Left lung (tissue), 10 donors: ENCODE results near the gene DTNBP1. TPM values are rescaled to one million over a fixed set of nuclear protein-coding genes. Genes with fewer than 3 reads are reported as not detected.

ENCODE experiments used
- ATAC-seq: fragments of 200-7000 bp; cut with Tn5 transposase; one replicate; pipeline ENCODE4 v1.9.1; 2020; ENCODE audit warnings: moderate library complexity
- DNase-seq, 4 donors: peaks; one replicate each; pipeline ENCODE4 v3.0.0-alpha.2; 2013 to 2020
- H3K27ac ChIP-seq, 2 donors: fragments of 200-600 bp; sonication (generic) in 1 of 2; one replicate each; pipeline versions ENCODE4 v1.5.0 to v1.8.0; 2020 to 2021
- H3K27me3 ChIP-seq, 2 donors: fragments of 200-600 bp; sonication (generic) in 1 of 2; one replicate each; pipeline versions ENCODE4 v1.5.0 to v1.8.0; 2020 to 2021
- H3K36me3 ChIP-seq, 2 donors: fragments of 200-600 bp; sonication (generic) in 1 of 2; one replicate each; pipeline versions ENCODE4 v1.5.0 to v1.8.0; 2020 to 2021
- H3K4me1 ChIP-seq, 2 donors: fragments of 200-600 bp; one replicate each; pipeline ENCODE4 v1.8.0; 2021
- H3K4me3 ChIP-seq, 2 donors: fragments of 200-600 bp; sonication (generic) in 1 of 2; one replicate each; pipeline versions ENCODE4 v1.5.0 to v1.8.0; 2020 to 2021; ENCODE audit warnings: mild to moderate bottlenecking in 1 of 2
- H3K9me3 ChIP-seq, 2 donors: fragments of 200-600 bp; sonication (generic) in 1 of 2; one replicate each; pipeline versions ENCODE4 v1.5.0 to v1.8.0; 2020 to 2021
- intact Hi-C, 2 donors: fragments of 100-400 bp; cut with DNase I; formaldehyde crosslinking; loops; one replicate each; pipeline versions ENCODE4 v1.11.2 to v1.14.2; 2022
- polyA plus RNA-seq, 6 donors: library from polyadenylated mRNA; unstranded; fragments of 120-200 nt; gene quantifications; one replicate each; pipeline ENCODE4 v1.2.1, GENCODE V29; 2013; ENCODE audit not compliant: insufficient read length in 6 of 6
- total RNA-seq, 2 donors: library from RNA; stranded (reverse); fragmentation: NEBNext Ultra II Directional; extraction: Animal tissue kit (Norgen Biotek cat#: 25700); gene quantifications; one replicate each; pipeline ENCODE4 v1.2.1, GENCODE V29; 2021
- TF ChIP-seq, protein P1 (sequence below), 2 donors: fragments of 200-600 bp; sonication (generic) in 1 of 2; IDR thresholded peaks; one replicate each; pipeline versions ENCODE4 v1.5.0 to v1.8.0; 2021; ENCODE audit warnings: antibody characterized with exemption in 2 of 2
- donor health status: DM: no; HTN: yes; CAD: no.
- donor health status: DM: no; HTN: no; CAD: no.

The DTNBP1 gene
- total and polyA plus RNA-seq, 8 donors, result 15.3 to 18.5 (median 16.2) TPM

GRCh38 chr6:15476631-15477380 lies 186.0 kb downstream of the DTNBP1 start:
- H3K27ac ChIP-seq, result peak overlapping the region in 1 of 2 donors; percentile 33
- H3K36me3 ChIP-seq, result peaks cover 0 to 5% of the 10 kb centered on the region in 2 donors
- TF ChIP-seq, protein P1, sequence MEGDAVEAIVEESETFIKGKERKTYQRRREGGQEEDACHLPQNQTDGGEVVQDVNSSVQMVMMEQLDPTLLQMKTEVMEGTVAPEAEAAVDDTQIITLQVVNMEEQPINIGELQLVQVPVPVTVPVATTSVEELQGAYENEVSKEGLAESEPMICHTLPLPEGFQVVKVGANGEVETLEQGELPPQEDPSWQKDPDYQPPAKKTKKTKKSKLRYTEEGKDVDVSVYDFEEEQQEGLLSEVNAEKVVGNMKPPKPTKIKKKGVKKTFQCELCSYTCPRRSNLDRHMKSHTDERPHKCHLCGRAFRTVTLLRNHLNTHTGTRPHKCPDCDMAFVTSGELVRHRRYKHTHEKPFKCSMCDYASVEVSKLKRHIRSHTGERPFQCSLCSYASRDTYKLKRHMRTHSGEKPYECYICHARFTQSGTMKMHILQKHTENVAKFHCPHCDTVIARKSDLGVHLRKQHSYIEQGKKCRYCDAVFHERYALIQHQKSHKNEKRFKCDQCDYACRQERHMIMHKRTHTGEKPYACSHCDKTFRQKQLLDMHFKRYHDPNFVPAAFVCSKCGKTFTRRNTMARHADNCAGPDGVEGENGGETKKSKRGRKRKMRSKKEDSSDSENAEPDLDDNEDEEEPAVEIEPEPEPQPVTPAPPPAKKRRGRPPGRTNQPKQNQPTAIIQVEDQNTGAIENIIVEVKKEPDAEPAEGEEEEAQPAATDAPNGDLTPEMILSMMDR (IDR thresholded peaks at IDR 0.05), result no peak
- intact Hi-C loops, result no loop called here
- peaks cover 5 to 69% of the 10 kb centered on the region in 2 donors for H3K4me1 ChIP-seq
- peak; percentile 17 for ATAC-seq
- DNase-seq, result no peak
- H3K4me3 ChIP-seq, result no peak overlapping the region
- H3K9me3 ChIP-seq, result no peaks in the 10 kb centered on the region
- H3K27me3 ChIP-seq, result no peaks in the 10 kb centered on the region

- no peak overlapping the region for H3K4me3 ChIP-seq
Measured at GRCh38 chr6:15475872-15476271, 187.0 kb downstream of the DTNBP1 start.

DNA sequence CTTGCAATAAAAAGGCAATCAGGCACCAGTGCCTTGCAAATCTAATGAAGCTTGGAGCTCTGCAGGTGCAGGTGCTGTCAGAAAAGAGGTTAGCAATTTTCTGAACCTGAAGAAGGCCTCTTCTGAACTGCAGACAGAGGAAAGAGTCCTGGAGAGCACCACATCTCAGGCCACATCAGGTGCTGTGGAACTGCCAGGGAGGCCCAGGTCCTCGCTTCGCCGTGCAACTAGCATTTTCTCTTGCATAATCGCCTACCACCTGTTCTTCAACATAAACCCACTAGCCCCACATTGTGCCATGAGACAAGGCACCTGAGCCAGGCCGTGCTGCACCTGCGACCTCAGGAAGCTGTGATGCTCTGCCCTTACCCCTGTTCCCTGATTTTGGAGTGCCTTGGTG lies 187.6 kb downstream of the DTNBP1 start:
- no peaks in the 10 kb centered on the region for H3K27me3 ChIP-seq

More at GRCh38 chr6:15475872-15476271, 187.0 kb downstream of the DTNBP1 start:
- intact Hi-C loops, result no loop called here
- peaks cover 0 to 5% of the 10 kb centered on the region in 2 donors for H3K36me3 ChIP-seq
- H3K4me1 ChIP-seq, result peaks cover 5 to 64% of the 10 kb centered on the region in 2 donors
- no peaks in the 10 kb centered on the region for H3K9me3 ChIP-seq
- TF ChIP-seq, protein P1 (IDR thresholded peaks at IDR 0.05), result no peak
- peak overlapping the region in 1 of 2 donors; percentile 33 for H3K27ac ChIP-seq
- ATAC-seq (no peak), DNase-seq (no peak)
- H3K27me3 ChIP-seq, result no peaks in the 10 kb centered on the region

GRCh38 chr6:15474196-15474595 lies 188.6 kb downstream of the DTNBP1 start:
- TF ChIP-seq, protein P1 (IDR thresholded peaks at IDR 0.05), result no peak
- intact Hi-C loops, result no loop called here
- Histone ChIP-seq H3K4me3 (no peak overlapping the region), H3K27me3 (no peaks in the 10 kb centered on the region), H3K36me3 (peaks cover 0 to 19% of the 10 kb centered on the region in 2 donors), H3K9me3 (no peaks in the 10 kb centered on the region), H3K27ac (peak overlapping the region in 1 of 2 donors; percentile 48), H3K4me1 (peaks cover 5 to 49% of the 10 kb centered on the region in 2 donors)
- DNase-seq, result no peak
- ATAC-seq, result no peak

More for the DNA sequence above, 187.6 kb downstream of the DTNBP1 start:
- TF ChIP-seq, protein P1 (IDR thresholded peaks at IDR 0.05), result no peak
- peaks cover 0 to 10% of the 10 kb centered on the region in 2 donors for H3K36me3 ChIP-seq
- no peak overlapping the region for H3K27ac ChIP-seq
- intact Hi-C loops, result no loop called here
- DNase-seq, result no peak
- peaks cover 5 to 58% of the 10 kb centered on the region in 2 donors for H3K4me1 ChIP-seq
- no peaks in the 10 kb centered on the region for H3K9me3 ChIP-seq
- no peak for ATAC-seq
- no peak overlapping the region for H3K4me3 ChIP-seq

- peaks cover 0 to 22% of the 10 kb centered on the region in 2 donors for H3K36me3 ChIP-seq
- H3K4me3 ChIP-seq, result no peak overlapping the region
- TF ChIP-seq, protein P1 (IDR thresholded peaks at IDR 0.05), result no peak
- H3K27me3 ChIP-seq, result no peaks in the 10 kb centered on the region
- ATAC-seq (peak; percentile 49), DNase-seq (peak in 1 of 4 donors; percentile 25)
- peaks cover 5 to 49% of the 10 kb centered on the region in 2 donors for H3K4me1 ChIP-seq
- H3K27ac ChIP-seq, result peak overlapping the region in 1 of 2 donors; percentile 48
- intact Hi-C loops, result no loop called here
- no peaks in the 10 kb centered on the region for H3K9me3 ChIP-seq
Measured at GRCh38 chr6:15473741-15474161, 189.1 kb downstream of the DTNBP1 start.
